Right lobe of liver (tissue), 6 donors: Measurements from ENCODE around the gene ARFGEF3. TPM values are rescaled to one million over a fixed set of nuclear protein-coding genes. Genes with fewer than 3 reads are reported as not detected.

Source experiments
- ATAC-seq, 4 donors: fragments of 200-7000 bp; cut with Tn5 transposase; one replicate each; pipeline ENCODE4 v1.9.1; 2020; ENCODE audit warnings: mild to moderate bottlenecking in 4 of 4, moderate library complexity in 4 of 4
- DNase-seq, 3 donors: peaks; one replicate each; pipeline ENCODE4 v3.0.0-alpha.2; 2020
- H3K27ac ChIP-seq, 3 donors: fragments of 200-600 bp; one replicate each; pipeline ENCODE4 v1.8.0; 2022
- H3K27me3 ChIP-seq, 2 donors: fragments of 200-600 bp; one replicate each; pipeline ENCODE4 v1.8.0; 2022
- H3K36me3 ChIP-seq, 4 donors: fragments of 200-600 bp; sonication (generic) in 1 of 4; one replicate each; pipeline versions ENCODE4 v1.5.1 to v1.8.0; 2017 to 2022; ENCODE audit warnings: control low read depth in 1 of 4
- H3K4me1 ChIP-seq, 4 donors: fragments of 200-600 bp; sonication (generic) in 1 of 4; one replicate each; pipeline versions ENCODE4 v1.5.1 to v1.8.0; 2017 to 2022; ENCODE audit warnings: control low read depth in 1 of 4
- H3K4me3 ChIP-seq, 3 donors: fragments of 200-600 bp; one replicate each; pipeline ENCODE4 v1.8.0; 2022
- H3K9me3 ChIP-seq, 4 donors: fragments of 200-600 bp; sonication (generic) in 1 of 4; one replicate each; pipeline versions ENCODE4 v1.5.1 to v1.8.0; 2017 to 2022; ENCODE audit warnings: control low read depth in 1 of 4
- POLR2A ChIP-seq: fragments of 450-650 bp; IDR thresholded peaks from one replicate; pipeline ENCODE4 v1.6.1; 2017; ENCODE audit warnings: antibody characterized with exemption, mild to moderate bottlenecking
- WGBS: methylation state at CpG from one replicate; pipeline ENCODE4 v1.1.6; 2018; ENCODE audit warnings: low coverage, low lambda C conversion rate; ENCODE audit not compliant: insufficient coverage; ENCODE audit errors: missing lambda C conversion rate; 5-methylcytosine and 5-hydroxymethylcytosine counted together
- intact Hi-C, 2 donors: fragments of 100-400 bp; cut with DNase I; formaldehyde crosslinking; loops; one replicate each; pipeline versions ENCODE4 v1.11.2 to v1.14.1; 2022
- total RNA-seq, 6 experiments: library from RNA; depleted of rRNA in 2 of 6; stranded (reverse); fragments of >200 nt in 2 of 6; fragmentation: NEBNext Ultra II Directional in 3 of 6; extraction: Animal tissue kit (Norgen Biotek cat#: 25700) in 3 of 6; gene quantifications; one replicate each; pipeline versions ENCODE4 v1.1.0 to v1.2.4, GENCODE V29; 2016 to 2023
- TF ChIP-seq, protein P1 (sequence below), 4 donors: fragments of 200-600 bp in 3 of 4; fragments of 450-650 bp in 1 of 4; IDR thresholded peaks; one replicate each; pipeline versions ENCODE4 v1.5.1 to v1.8.0; 2016 to 2022; ENCODE audit warnings: antibody characterized with exemption in 4 of 4, mild to moderate bottlenecking in 2 of 4
- donor health status: DM: no; HTN: yes; CAD: no.
- donor health status: DM: no; HTN: no; CAD: no.
- donor health status: DM: no; HTN: no; CAD: no.
- donor health status: DM: no; HTN: yes; CAD: no.
- donor health status: DM: no; HTN: yes; CAD: no.

ARFGEF3 gene
- total RNA-seq, 6 experiments from 2014 or later: 0.07 to 2.0 (median 0.24) TPM

DNA sequence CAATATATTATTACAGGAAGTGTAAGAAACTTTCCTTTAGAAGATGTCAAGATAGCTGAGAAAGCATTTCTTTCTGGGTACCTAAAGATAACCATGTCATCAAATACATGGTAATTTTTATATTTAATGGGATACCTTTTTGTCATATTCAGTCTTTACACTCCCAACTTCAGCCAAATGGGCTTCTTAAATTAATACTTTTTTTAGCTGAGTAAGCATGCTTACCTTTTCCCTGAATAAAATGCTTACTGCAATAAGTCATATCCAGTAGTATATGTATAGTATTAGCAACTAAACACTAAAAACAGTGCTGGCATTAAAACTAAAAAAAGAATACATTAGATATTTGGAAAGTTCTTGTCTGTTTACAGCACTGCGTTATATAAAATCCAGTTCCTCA, 74.0 kb downstream of the ARFGEF3 start:
- intact Hi-C loops: no loop called here
- ATAC-seq (no peak), DNase-seq (no peak)
- Histone ChIP-seq H3K27ac (no peak overlapping the region), H3K27me3 (no peaks in the 10 kb centered on the region), H3K4me1 (peaks cover 0 to 8% (median 0%) of the 10 kb centered on the region in 4 donors), H3K36me3 (no peaks in the 10 kb centered on the region), H3K9me3 (no peaks in the 10 kb centered on the region), H3K4me3 (no peak overlapping the region)
- WGBS: 65% methylated on average over 1 of the region's 1 CpG
- TF ChIP-seq POLR2A: no peak
- TF ChIP-seq, protein P1, sequence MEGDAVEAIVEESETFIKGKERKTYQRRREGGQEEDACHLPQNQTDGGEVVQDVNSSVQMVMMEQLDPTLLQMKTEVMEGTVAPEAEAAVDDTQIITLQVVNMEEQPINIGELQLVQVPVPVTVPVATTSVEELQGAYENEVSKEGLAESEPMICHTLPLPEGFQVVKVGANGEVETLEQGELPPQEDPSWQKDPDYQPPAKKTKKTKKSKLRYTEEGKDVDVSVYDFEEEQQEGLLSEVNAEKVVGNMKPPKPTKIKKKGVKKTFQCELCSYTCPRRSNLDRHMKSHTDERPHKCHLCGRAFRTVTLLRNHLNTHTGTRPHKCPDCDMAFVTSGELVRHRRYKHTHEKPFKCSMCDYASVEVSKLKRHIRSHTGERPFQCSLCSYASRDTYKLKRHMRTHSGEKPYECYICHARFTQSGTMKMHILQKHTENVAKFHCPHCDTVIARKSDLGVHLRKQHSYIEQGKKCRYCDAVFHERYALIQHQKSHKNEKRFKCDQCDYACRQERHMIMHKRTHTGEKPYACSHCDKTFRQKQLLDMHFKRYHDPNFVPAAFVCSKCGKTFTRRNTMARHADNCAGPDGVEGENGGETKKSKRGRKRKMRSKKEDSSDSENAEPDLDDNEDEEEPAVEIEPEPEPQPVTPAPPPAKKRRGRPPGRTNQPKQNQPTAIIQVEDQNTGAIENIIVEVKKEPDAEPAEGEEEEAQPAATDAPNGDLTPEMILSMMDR (IDR thresholded peaks at IDR 0.05): no peak

DNA sequence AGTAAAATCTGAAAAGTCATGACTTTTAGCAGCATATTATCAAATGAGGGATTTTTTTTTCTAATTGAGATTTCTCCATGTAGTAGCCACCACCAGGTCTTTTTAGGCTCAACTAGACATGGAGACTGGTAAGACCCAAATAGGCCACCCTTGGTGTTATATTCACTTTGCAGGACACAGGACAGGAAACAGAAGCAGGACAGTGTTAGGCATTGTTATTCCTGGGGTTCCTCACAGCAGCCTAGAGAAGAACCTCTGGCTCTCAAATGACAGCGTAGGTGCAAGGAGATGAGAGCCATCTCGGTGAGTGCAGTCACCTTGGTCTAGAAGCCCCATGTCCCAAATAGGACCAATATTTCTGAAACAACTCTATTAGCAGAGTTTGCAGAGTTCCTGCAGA, 75.7 kb downstream of the ARFGEF3 start:
- intact Hi-C loops: no loop called here
- H3K9me3 ChIP-seq: no peaks in the 10 kb centered on the region
- H3K4me1 ChIP-seq: peaks cover 0 to 8% (median 0%) of the 10 kb centered on the region in 4 donors
- DNase-seq: no peak
- WGBS: 100% methylated on average over 1 of the region's 2 CpGs
- TF ChIP-seq, protein P1 (IDR thresholded peaks at IDR 0.05): no peak
- TF ChIP-seq POLR2A: no peak
- H3K27ac ChIP-seq: no peak overlapping the region
- no peak for ATAC-seq
- H3K4me3 ChIP-seq: no peak overlapping the region
- H3K36me3 ChIP-seq: no peaks in the 10 kb centered on the region
- H3K27me3 ChIP-seq: no peaks in the 10 kb centered on the region

DNA sequence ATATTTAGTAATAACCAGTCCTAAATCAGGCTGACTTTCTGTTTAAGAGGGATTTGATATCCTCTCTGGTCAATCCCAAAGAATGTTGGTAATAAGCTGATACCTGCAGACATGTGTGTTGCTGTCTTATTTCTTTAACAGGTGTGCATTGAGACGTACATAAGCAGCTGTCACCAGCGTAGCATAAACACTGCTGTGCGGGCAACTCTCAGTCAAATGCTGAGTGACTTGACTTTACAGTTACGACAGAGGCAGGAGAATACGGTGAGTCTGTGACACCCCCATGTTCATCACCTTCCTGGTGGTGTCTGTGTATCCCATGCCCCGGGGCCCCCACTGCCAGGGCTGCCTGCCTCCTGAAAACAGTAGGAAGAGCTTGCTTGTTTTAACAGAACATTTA, 76.6 kb downstream of the ARFGEF3 start:
- intact Hi-C loops: no loop called here
- TF ChIP-seq, protein P1 (IDR thresholded peaks at IDR 0.05): no peak
- no peak for TF ChIP-seq POLR2A
- H3K36me3 ChIP-seq: no peaks in the 10 kb centered on the region
- no peak overlapping the region for H3K4me3 ChIP-seq
- H3K27me3 ChIP-seq: no peaks in the 10 kb centered on the region
- no peak for DNase-seq
- H3K27ac ChIP-seq: no peak overlapping the region
- 95% methylated on average over 3 of the region's 6 CpGs for WGBS
- no peaks in the 10 kb centered on the region for H3K9me3 ChIP-seq
- peaks cover 0 to 8% (median 0%) of the 10 kb centered on the region in 4 donors for H3K4me1 ChIP-seq
- no peak for ATAC-seq

DNA sequence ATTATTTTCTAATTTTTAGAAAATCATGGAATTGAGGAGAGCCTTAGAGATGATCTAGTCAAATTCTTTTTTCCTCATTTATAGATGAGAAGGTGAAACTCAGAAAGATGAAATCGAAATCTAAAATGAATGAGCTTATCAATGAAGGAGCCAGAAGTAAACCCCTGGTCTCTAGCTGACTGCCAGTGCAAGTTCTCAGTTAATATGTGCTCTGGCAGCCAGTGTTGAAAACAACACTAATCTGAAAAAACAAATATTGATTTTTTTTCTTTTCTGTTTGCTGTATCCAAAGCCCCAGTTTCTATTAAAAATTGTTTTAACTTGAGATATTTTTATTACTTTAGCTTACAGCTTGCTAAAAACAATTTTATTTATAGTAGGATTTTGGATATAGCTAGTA, 78.0 kb downstream of the ARFGEF3 start:
- H3K27me3 ChIP-seq: no peaks in the 10 kb centered on the region
- no peak for TF ChIP-seq POLR2A
- TF ChIP-seq, protein P1 (IDR thresholded peaks at IDR 0.05): no peak
- ATAC-seq: peak; percentile 61 to 73 (median 72)
- 44% methylated on average over 1 of the region's 1 CpG for WGBS
- no peaks in the 10 kb centered on the region for H3K9me3 ChIP-seq
- peaks cover 0 to 8% (median 0%) of the 10 kb centered on the region in 4 donors for H3K4me1 ChIP-seq
- no peak for DNase-seq
- H3K4me3 ChIP-seq: no peak overlapping the region
- H3K36me3 ChIP-seq: no peaks in the 10 kb centered on the region
- H3K27ac ChIP-seq: no peak overlapping the region
- intact Hi-C loops: no loop called here
